AG08396 (cell line): ENCODE measurements around the gene TMEM108.

ENCODE experiments used
- DNase-seq: peaks from one replicate; pipeline ENCODE4 v3.0.0; 2012; ENCODE audit warnings: low spot score, mixed read lengths

Gene TMEM108

GRCh38 chr3:133280586-133280985, 242.4 kb downstream of the TMEM108 start:
- no peak for DNase-seq

- peak; percentile 24 for DNase-seq
Observed at GRCh38 chr3:133282236-133282635, 244.0 kb downstream of the TMEM108 start.

- no peak for DNase-seq
Observed at GRCh38 chr3:133283958-133284807, 246.0 kb downstream of the TMEM108 start.

GRCh38 chr3:133289322-133289721, 251.1 kb downstream of the TMEM108 start:
- DNase-seq = no peak

- DNase-seq = no peak
Observed at GRCh38 chr3:133292296-133292695, 254.1 kb downstream of the TMEM108 start.

- DNase-seq = no peak
Observed at GRCh38 chr3:133293397-133294110, 255.4 kb downstream of the TMEM108 start.

- DNase-seq = no peak
Observed at GRCh38 chr3:133294253-133294652, 256.1 kb downstream of the TMEM108 start.

- DNase-seq = no peak
Observed at GRCh38 chr3:133295199-133295901, 257.2 kb downstream of the TMEM108 start.

GRCh38 chr3:133295944-133296917, 258.0 kb downstream of the TMEM108 start:
- no peak for DNase-seq

- no peak for DNase-seq
Observed at GRCh38 chr3:133296981-133297380, 258.8 kb downstream of the TMEM108 start.

GRCh38 chr3:133300102-133300501, 261.9 kb downstream of the TMEM108 start:
- no peak for DNase-seq

- DNase-seq = peak; percentile 48
Observed at GRCh38 chr3:133301194-133301593, 263.0 kb downstream of the TMEM108 start.

GRCh38 chr3:133301731-133302130, 263.5 kb downstream of the TMEM108 start:
- no peak for DNase-seq

GRCh38 chr3:133303430-133303829, 265.2 kb downstream of the TMEM108 start:
- no peak for DNase-seq

- no peak for DNase-seq
Observed at GRCh38 chr3:133317866-133318265, 279.7 kb downstream of the TMEM108 start.

GRCh38 chr3:133328373-133328772, 290.2 kb downstream of the TMEM108 start:
- DNase-seq = no peak

- no peak for DNase-seq
Observed at GRCh38 chr3:133329626-133330025, 291.4 kb downstream of the TMEM108 start.

GRCh38 chr3:133330065-133330464, 291.9 kb downstream of the TMEM108 start:
- no peak for DNase-seq

GRCh38 chr3:133330522-133330921, 292.3 kb downstream of the TMEM108 start:
- DNase-seq = no peak

- no peak for DNase-seq
Observed at GRCh38 chr3:133354721-133355120, 316.5 kb downstream of the TMEM108 start.

- DNase-seq = no peak
Observed at GRCh38 chr3:133360476-133360875, 322.3 kb downstream of the TMEM108 start.
